Measurements from ENCODE around the gene OGT.
"Not testable (repeated sequence)": the region's sequence is repeated elsewhere in the genome, so short reads cannot be mapped to it uniquely, and the experiment has no call there.

Gene OGT

GRCh38 chrX:71586929-71587328 lies 54.0 kb downstream of the OGT start:
- no peak for DNase-seq (ENCODE audit: low read depth)

GRCh38 chrX:71593210-71593609 lies 60.3 kb downstream of the OGT start:
- DNase-seq (ENCODE audit: low read depth) = not testable (repeated sequence)

GRCh38 chrX:71599965-71600364 lies 67.1 kb downstream of the OGT start:
- DNase-seq (ENCODE audit: low read depth) = no peak

GRCh38 chrX:71603618-71604017 lies 70.7 kb downstream of the OGT start:
- no peak for DNase-seq (ENCODE audit: low read depth)

GRCh38 chrX:71604141-71604540 lies 71.2 kb downstream of the OGT start:
- no peak for DNase-seq (ENCODE audit: low read depth)

GRCh38 chrX:71604796-71605568 lies 72.1 kb downstream of the OGT start:
- no peak for DNase-seq (ENCODE audit: low read depth)

- DNase-seq (ENCODE audit: low read depth) = no peak
These were observed 73.8 kb downstream of the OGT start for GRCh38 chrX:71606536-71607216.

- DNase-seq (ENCODE audit: low read depth) = no peak
These were observed 74.6 kb downstream of the OGT start for GRCh38 chrX:71607488-71607887.

- no peak for DNase-seq (ENCODE audit: low read depth)
These were observed 76.3 kb downstream of the OGT start for GRCh38 chrX:71609095-71609750.

GRCh38 chrX:71611736-71612135 lies 78.8 kb downstream of the OGT start:
- not testable (repeated sequence) for DNase-seq (ENCODE audit: low read depth)

GRCh38 chrX:71612256-71612655 lies 79.4 kb downstream of the OGT start:
- DNase-seq (ENCODE audit: low read depth) = no peak

GRCh38 chrX:71615056-71615455 lies 82.2 kb downstream of the OGT start:
- DNase-seq (ENCODE audit: low read depth) = no peak

GRCh38 chrX:71615954-71616353 lies 83.0 kb downstream of the OGT start:
- DNase-seq (ENCODE audit: low read depth) = no peak

GRCh38 chrX:71616672-71617529 lies 84.0 kb downstream of the OGT start:
- no peak for DNase-seq (ENCODE audit: low read depth)

GRCh38 chrX:71617742-71618141 lies 84.8 kb downstream of the OGT start:
- DNase-seq (ENCODE audit: low read depth) = no peak

- peak; percentile 54 for DNase-seq (ENCODE audit: low read depth)
These were observed 85.4 kb downstream of the OGT start, which contains the start of gene CXCR3 for GRCh38 chrX:71618303-71618721. Gene CXCR3, minus strand, starts transcription at chrX:71618511. Its CDS starts 62 bp downstream, at chrX:71618449.

GRCh38 chrX:71618787-71619186 lies 85.9 kb downstream of the OGT start:
- DNase-seq (ENCODE audit: low read depth) = no peak

GRCh38 chrX:71619193-71619592 lies 86.3 kb downstream of the OGT start:
- peak; percentile 29 for DNase-seq (ENCODE audit: low read depth)

- DNase-seq (ENCODE audit: low read depth) = no peak
These were observed 87.1 kb downstream of the OGT start for GRCh38 chrX:71619986-71620385.

GRCh38 chrX:71621603-71622002 lies 88.7 kb downstream of the OGT start:
- DNase-seq (ENCODE audit: low read depth) = no peak

- DNase-seq (ENCODE audit: low read depth) = no peak
These were observed 89.2 kb downstream of the OGT start for GRCh38 chrX:71622032-71622575.
